Activated CD4-positive, alpha-beta T cell treated with anti-CD3 and anti-CD28 coated beads, Interleukin-2, amount 10 ng/mL, durations not matched to agents 24 days and 14 days (primary cell): Measurements from ENCODE around the gene TTC38. TPM values are rescaled to one million over a fixed set of nuclear protein-coding genes. Genes with fewer than 3 reads are reported as not detected.
A peak's percentile ranks its signal among the peaks of the same experiment; 100 is the strongest.

Experiments used
- DNase-seq: peaks from one replicate; pipeline ENCODE4 v3.0.0; 2022
- H3K27ac Mint-ChIP-seq: one replicate; pipeline ENCODE4 v1.8.0; 2022; ENCODE audit warnings: mild to moderate bottlenecking, mixed read lengths
- H3K27me3 Mint-ChIP-seq: one replicate; pipeline ENCODE4 v1.8.0; 2022; ENCODE audit warnings: mixed read lengths
- H3K36me3 Mint-ChIP-seq: one replicate; pipeline ENCODE4 v1.8.0; 2022; ENCODE audit warnings: low read depth, mild to moderate bottlenecking, mixed read lengths
- H3K4me1 Mint-ChIP-seq: one replicate; pipeline ENCODE4 v1.8.0; 2021; ENCODE audit warnings: mixed read lengths
- H3K4me3 Mint-ChIP-seq: one replicate; pipeline ENCODE4 v1.8.0; 2022; ENCODE audit warnings: mild to moderate bottlenecking, moderate library complexity, mixed read lengths
- H3K9me3 Mint-ChIP-seq: one replicate; pipeline ENCODE4 v1.8.0; 2021; ENCODE audit warnings: mixed read lengths
- intact Hi-C: fragments of 100-400 bp; cut with micrococcal nuclease; formaldehyde crosslinking; loops from one replicate; pipeline ENCODE4 v1.15.1; 2023
- total RNA-seq: library from RNA; stranded (reverse); gene quantifications from 2 replicates; pipeline ENCODE4 v1.2.3, GENCODE V29; 2022

Gene TTC38
- total RNA-seq: 19.2 and 20.3 TPM in 2 replicates

DNA sequence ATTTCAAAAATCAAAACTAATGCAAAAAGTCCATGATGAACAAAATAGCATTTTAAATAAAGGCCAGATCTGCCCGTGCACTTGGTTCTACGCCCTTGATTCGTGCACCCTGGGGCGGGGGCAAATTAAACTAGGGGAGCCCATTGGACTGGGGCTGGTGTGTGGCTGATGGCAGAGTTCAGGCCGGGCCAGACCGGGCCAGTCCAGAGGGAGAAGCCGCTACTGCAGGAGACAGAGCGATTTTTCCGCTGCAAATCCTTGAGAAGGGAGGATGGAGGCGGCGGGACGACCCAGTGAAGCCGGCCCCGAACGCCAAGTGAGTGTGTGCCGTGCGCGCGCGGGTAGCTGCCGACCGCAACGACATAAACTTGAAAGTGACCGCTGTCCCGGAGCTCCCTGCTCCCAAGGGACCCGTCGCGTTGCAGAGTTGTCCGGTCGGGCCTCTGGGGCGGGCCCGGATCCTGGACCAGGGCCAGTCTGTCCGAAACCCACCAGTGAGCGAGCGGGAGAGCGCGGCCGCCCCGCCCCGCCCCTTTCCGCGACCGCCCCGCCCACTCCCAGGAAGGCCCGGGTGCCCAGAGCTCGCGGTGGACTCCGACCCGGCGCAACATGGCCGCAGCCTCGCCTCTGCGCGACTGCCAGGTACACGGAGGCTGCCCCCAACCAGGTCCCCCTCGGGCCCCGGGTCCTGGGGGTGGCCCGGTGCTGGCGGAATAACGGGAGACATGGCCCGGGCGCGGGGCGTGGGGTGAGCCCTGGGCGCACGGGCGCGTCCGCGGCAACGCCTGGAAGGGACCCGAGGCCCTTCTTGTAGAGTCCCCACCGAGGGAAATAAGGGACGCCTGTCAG lies at the start of gene TTC38:
TTC38 (plus strand) TSS at position 578 of the 849 bp plus-strand sequence; CDS start at position 610, 32 bp downstream.
- intact Hi-C loops: loop anchor here (5.0 kb wide), 1 partner anchor 115 kb away; the partner anchor contains the start of gene PPARA
- peak; percentile 87 for DNase-seq
- Mint-ChIP-seq H3K4me1 (peaks cover 17% of the 10 kb centered on the region), H3K36me3 (peaks cover 19% of the 10 kb centered on the region), H3K9me3 (peaks cover 13% of the 10 kb centered on the region), H3K27me3 (peaks cover 33% of the 10 kb centered on the region), H3K4me3 (peak within 1 kb of the TSS; percentile 90), H3K27ac (peak within 1 kb of the TSS; percentile 69)

DNA sequence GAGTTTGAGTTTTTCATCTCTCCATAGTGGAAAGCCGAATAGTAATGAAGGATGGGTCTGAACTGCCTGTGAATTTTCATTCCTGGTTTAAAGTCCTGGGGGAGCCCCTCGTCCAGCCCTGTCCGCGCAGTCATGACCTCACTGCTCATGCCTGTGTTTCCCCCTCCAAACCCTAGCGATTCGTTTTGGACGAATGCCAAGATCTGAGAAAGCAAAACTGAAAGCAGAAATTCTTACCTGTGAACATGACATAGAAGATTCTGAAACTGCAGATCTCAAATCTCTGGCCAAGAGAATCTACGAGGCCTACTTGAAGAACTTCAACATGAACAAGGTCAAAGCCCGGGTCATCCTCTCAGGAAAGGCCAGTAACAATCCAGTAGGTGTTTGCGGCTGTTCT lies 48.2 kb upstream of the TTC38 start:
- H3K36me3 Mint-ChIP-seq: peaks cover 31% of the 10 kb centered on the region
- intact Hi-C loops: no loop called here
- peaks cover 14% of the 10 kb centered on the region for H3K4me1 Mint-ChIP-seq
- no peaks in the 10 kb centered on the region for H3K27me3 Mint-ChIP-seq
- no peaks in the 10 kb centered on the region for H3K9me3 Mint-ChIP-seq
- peak overlapping the region; percentile 55 for H3K27ac Mint-ChIP-seq
- no peak overlapping the region for H3K4me3 Mint-ChIP-seq
- peak; percentile 80 for DNase-seq

DNA sequence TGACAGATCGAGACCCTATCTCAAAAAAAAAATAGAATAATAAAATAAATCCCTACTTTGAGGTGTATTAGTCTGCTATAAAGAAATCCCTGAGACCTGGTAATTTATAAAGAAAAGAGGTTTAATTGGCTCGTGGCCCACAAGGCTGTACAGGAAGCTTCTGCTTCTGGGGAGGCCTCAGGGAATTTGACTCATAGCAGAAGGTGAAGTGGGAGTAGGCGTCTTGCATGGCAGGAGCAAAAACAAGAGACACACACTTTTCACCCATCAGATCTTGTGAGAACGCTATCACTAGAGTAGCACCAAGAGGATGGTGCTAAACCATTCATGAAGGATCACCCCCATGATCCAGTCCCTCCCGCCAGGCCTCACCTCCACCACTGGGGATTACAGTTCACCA lies 46.9 kb upstream of the TTC38 start:
- peaks cover 14% of the 10 kb centered on the region for H3K4me1 Mint-ChIP-seq
- H3K27ac Mint-ChIP-seq: peak overlapping the region; percentile 93
- no peaks in the 10 kb centered on the region for H3K27me3 Mint-ChIP-seq
- H3K36me3 Mint-ChIP-seq: peaks cover 35% of the 10 kb centered on the region
- peaks cover 4% of the 10 kb centered on the region for H3K9me3 Mint-ChIP-seq
- intact Hi-C loops: no loop called here
- DNase-seq: no peak
- no peak overlapping the region for H3K4me3 Mint-ChIP-seq

DNA sequence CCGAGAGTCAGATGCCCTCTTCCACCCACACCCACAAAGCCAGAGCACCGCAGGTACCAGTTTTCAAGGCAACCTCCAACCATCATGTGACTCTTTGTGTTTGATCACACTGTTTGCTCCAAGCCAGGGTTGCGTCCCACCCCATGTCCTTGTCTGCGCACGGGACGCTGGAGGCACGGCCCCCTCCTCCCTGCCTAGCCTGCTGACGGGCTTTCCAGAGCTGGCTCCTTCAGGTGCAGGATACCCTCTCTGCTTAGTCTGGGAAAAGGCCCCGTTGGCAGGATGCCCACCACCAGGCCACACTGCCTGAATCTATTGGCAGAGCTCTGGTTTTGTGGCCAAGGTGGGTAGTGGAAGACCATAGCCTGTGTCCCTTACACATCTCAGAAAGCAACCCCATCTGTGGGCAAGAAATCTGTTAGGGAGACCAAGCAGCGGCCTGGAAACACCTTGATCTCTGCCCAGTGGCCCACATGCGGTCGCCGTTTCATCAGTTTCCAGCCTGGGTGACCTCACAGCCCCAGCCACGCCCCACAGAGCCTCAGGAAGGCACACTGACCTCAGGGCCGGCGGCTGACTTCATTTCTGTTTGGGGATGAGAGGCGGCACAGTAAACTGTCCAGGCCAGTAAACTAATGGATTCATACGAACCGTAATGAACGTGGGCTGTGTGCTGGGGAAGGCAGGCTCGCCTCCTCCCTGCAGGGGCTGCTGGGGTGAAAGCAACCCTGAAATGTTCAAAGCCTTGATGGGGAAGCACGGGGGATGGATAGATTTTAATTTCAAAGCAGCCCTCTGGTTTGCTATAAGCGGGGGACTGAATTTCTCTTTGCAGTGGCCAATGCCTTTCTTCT lies 43.5 kb upstream of the TTC38 start:
- Mint-ChIP-seq H3K4me1 (peaks cover 13% of the 10 kb centered on the region), H3K4me3 (no peak overlapping the region), H3K36me3 (peaks cover 28% of the 10 kb centered on the region), H3K27ac (no peak overlapping the region), H3K9me3 (peaks cover 4% of the 10 kb centered on the region), H3K27me3 (no peaks in the 10 kb centered on the region)
- intact Hi-C loops: no loop called here
- DNase-seq: no peak

DNA sequence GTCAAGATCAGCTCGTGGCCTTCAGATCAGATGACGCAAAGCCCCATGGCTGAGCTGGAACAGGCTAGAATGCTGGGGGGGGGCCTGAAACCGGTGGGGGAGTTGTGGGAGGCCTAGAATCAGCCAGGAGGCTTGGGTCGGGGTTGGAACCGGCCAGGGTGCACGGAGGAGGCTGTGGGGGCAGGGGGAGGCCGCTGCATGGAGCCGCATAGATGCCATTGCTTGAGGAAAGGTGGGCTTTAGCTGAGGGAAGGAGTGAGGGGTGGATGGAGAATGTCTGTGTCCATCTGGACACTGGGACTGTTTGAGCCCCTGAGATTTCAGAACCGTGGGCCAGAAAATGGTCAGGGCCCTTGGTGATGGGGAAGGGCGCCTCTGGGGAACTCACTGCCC lies 42.9 kb upstream of the TTC38 start:
- Mint-ChIP-seq H3K36me3 (peaks cover 24% of the 10 kb centered on the region), H3K27me3 (no peaks in the 10 kb centered on the region), H3K27ac (no peak overlapping the region), H3K9me3 (peaks cover 4% of the 10 kb centered on the region), H3K4me1 (peaks cover 6% of the 10 kb centered on the region), H3K4me3 (no peak overlapping the region)
- intact Hi-C loops: no loop called here
- no peak for DNase-seq

DNA sequence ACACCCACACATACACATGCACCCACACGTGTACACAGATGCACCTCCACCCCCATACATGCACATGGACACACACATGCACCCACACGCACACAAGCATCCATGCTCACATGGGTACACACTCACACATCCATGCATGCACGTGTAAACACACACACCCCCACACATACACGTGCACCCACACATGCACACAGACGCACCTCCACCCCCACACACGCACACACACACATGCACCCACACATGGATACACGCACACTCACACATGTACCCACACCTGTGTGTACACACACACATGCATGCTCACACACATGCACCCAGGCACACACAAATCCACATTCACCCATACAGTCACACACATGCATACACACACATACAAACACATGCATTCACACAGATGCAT lies 42.2 kb upstream of the TTC38 start:
- no peak overlapping the region for H3K4me3 Mint-ChIP-seq
- H3K36me3 Mint-ChIP-seq: peaks cover 24% of the 10 kb centered on the region
- H3K9me3 Mint-ChIP-seq: peaks cover 4% of the 10 kb centered on the region
- no peak for DNase-seq
- no peaks in the 10 kb centered on the region for H3K27me3 Mint-ChIP-seq
- intact Hi-C loops: no loop called here
- H3K27ac Mint-ChIP-seq: no peak overlapping the region
- peaks cover 6% of the 10 kb centered on the region for H3K4me1 Mint-ChIP-seq

DNA sequence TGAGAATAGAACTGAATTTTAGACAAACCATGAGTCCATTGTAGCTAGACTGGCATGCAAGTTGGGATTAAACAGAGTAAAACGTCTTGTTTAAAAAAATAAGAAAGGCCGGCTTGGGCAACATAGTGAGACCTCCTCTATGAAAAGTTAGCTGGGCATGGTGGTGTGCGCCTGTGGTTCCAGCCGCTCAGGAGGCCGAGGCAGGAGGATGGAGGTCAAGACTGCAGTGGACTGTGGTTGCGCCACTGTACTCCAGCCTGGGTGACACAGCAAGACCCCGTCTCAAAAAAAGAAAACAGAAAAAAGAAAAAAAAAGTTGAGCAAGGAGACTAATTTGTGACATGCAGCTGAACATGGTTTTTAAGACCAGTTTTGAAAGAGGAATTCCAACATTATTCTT lies 41.2 kb upstream of the TTC38 start:
- no peaks in the 10 kb centered on the region for H3K27me3 Mint-ChIP-seq
- no peaks in the 10 kb centered on the region for H3K4me1 Mint-ChIP-seq
- intact Hi-C loops: no loop called here
- H3K36me3 Mint-ChIP-seq: peaks cover 16% of the 10 kb centered on the region
- no peak overlapping the region for H3K4me3 Mint-ChIP-seq
- peaks cover 4% of the 10 kb centered on the region for H3K9me3 Mint-ChIP-seq
- H3K27ac Mint-ChIP-seq: no peak overlapping the region
- no peak for DNase-seq

DNA sequence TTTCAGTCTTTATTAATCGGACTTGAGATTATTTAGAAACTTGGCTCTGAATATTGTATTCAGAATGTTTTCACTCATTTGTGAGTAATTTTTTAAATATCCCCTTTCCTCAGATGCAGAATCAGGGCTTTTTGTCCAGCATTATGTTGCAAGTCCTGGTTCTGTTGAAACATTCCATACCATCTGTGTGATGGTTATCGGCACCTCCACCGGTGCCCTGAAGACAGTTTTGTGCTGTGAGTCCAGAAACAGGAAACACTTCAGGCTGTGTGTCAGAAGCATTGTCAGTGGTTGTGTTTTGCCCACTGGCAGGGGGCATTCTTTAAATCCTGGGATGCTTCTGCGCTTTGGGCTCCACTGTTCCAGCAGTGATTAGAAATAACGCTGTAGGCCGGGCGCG lies 38.1 kb upstream of the TTC38 start:
- DNase-seq: no peak
- Mint-ChIP-seq H3K4me1 (no peaks in the 10 kb centered on the region), H3K36me3 (peaks cover 10% of the 10 kb centered on the region), H3K9me3 (peaks cover 4% of the 10 kb centered on the region), H3K27me3 (no peaks in the 10 kb centered on the region), H3K27ac (no peak overlapping the region), H3K4me3 (no peak overlapping the region)
- intact Hi-C loops: no loop called here

DNA sequence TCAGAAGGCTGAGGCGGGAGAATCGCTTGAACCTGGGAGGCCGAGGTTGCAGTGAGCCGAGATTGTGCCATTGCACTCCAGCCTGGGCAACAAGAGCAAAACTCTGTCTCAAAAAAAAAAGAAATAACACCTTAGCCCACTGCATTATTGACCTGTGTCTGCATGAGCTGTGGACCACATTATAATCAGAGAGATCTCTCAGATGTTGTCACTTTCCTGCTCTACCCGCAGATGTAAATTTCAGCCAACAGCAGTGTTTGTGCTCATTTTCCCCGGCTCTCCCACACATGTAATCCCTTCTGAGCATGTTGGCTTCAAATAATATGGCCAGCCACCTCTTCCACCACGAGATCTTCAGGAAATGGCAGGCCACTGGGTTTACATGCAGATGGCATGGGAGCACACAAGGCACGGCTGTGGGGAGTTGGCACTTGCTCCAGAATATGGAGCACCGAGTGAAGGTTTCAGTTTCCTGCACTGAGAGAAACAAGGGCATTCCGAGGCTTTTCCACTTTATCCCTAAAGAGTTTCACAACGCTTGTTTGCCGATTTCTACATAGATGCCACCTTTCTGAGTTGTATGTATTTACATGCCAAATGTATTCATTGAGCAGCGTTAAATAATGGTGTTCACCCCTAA lies 37.4 kb upstream of the TTC38 start:
- no peaks in the 10 kb centered on the region for H3K27me3 Mint-ChIP-seq
- intact Hi-C loops: no loop called here
- no peak overlapping the region for H3K27ac Mint-ChIP-seq
- peaks cover 4% of the 10 kb centered on the region for H3K9me3 Mint-ChIP-seq
- no peak for DNase-seq
- no peaks in the 10 kb centered on the region for H3K4me1 Mint-ChIP-seq
- H3K4me3 Mint-ChIP-seq: no peak overlapping the region
- H3K36me3 Mint-ChIP-seq: peaks cover 8% of the 10 kb centered on the region

DNA sequence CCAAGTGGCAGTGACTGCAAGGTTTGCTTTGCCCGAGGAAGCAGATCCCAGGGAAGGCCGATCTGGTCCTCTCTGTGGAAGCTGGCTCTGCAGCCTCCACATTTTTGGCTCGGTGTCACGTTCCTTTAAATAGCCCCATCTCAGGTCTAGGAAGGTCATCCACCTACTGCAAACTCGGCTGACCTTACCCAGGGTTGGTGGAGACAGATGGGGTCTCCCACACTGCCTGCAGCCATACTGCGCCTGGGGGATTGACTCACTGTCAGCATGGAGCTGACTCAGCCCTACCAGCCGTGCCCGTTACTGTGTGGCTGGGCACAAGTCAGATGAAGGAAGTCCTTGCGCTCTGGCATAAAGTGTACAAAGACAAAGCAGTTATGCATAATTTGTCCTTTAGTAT lies 34.6 kb upstream of the TTC38 start:
- intact Hi-C loops: no loop called here
- peaks cover 8% of the 10 kb centered on the region for H3K36me3 Mint-ChIP-seq
- no peaks in the 10 kb centered on the region for H3K9me3 Mint-ChIP-seq

DNA sequence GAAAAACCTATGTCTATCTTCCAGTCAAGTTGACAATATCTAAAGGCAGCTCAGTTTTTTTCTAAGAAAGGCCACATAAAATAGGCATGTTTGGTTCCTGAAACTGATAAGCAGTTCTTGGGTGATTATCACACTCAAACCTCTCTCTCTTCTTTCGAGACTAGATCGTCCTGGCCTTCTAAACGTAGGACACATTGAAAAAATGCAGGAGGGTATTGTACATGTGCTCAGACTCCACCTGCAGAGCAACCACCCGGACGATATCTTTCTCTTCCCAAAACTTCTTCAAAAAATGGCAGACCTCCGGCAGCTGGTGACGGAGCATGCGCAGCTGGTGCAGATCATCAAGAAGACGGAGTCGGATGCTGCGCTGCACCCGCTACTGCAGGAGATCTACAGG lies 32.8 kb upstream of the TTC38 start:
- peaks cover 6% of the 10 kb centered on the region for H3K4me1 Mint-ChIP-seq
- no peaks in the 10 kb centered on the region for H3K27me3 Mint-ChIP-seq
- intact Hi-C loops: no loop called here
- DNase-seq: no peak
- H3K36me3 Mint-ChIP-seq: peaks cover 11% of the 10 kb centered on the region
- H3K4me3 Mint-ChIP-seq: no peak overlapping the region
- no peaks in the 10 kb centered on the region for H3K9me3 Mint-ChIP-seq
- H3K27ac Mint-ChIP-seq: no peak overlapping the region

More for the DNA sequence above, 34.6 kb upstream of the TTC38 start:
- DNase-seq: no peak
- no peak overlapping the region for H3K27ac Mint-ChIP-seq
- H3K4me1 Mint-ChIP-seq: no peaks in the 10 kb centered on the region
- H3K27me3 Mint-ChIP-seq: no peaks in the 10 kb centered on the region
- H3K4me3 Mint-ChIP-seq: no peak overlapping the region

DNA sequence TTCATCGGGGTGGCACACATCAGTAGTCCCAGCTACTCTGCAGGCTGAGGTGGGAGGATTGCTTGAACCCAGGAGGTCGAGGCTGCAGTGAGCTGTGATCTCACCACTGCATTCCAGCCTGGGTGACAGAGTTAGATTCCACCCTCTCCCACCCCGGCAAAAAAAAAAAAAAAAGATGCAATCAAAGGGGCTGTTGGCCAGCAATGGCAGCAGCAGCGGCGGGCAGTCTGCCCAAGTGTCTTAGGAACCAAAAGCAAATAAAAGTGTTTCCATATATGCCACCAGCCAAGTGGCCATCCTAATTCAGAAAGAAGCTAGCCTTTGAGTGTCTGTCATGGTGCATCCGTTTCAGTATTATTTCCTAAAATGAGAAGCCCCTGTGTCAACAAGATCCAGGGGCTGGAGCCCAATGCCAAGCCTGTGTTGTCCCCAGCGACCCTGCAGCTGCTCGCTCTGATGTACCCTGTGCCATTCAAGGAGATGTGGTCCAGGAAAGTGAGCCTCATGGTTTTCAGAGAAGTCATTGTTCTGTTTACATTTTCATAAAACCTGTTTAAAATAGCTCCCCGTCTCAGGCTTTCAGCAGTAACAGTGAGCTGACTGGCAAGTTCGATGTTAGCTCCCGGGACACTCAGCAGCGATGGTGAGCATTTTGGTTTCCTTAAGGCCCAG lies 30.2 kb upstream of the TTC38 start:
- Mint-ChIP-seq H3K36me3 (peaks cover 15% of the 10 kb centered on the region), H3K9me3 (no peaks in the 10 kb centered on the region), H3K27me3 (no peaks in the 10 kb centered on the region), H3K27ac (no peak overlapping the region), H3K4me3 (no peak overlapping the region), H3K4me1 (peaks cover 14% of the 10 kb centered on the region)
- intact Hi-C loops: no loop called here
- no peak for DNase-seq

DNA sequence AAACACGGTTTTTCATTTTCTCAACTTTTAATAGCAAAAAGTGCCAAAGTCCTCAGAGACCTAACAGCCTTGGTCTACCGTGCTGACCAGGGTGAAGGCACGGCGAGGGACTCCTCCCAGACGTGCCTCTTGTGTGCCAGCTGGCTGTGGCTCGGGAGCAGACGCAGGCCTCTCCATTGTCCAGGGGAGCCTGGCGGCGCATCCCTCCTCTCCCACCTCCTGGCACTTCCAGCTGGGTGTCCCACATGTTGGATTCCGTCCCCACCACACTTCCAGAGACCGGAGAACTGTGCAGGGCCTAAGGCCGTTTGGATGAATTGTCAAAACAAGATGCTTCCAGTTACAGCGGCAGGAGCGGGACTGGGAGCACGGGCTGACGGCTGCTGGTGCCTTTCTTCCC lies 29.3 kb upstream of the TTC38 start:
- H3K27ac Mint-ChIP-seq: no peak overlapping the region
- no peaks in the 10 kb centered on the region for H3K9me3 Mint-ChIP-seq
- H3K36me3 Mint-ChIP-seq: peaks cover 17% of the 10 kb centered on the region
- H3K4me3 Mint-ChIP-seq: no peak overlapping the region
- intact Hi-C loops: no loop called here
- H3K27me3 Mint-ChIP-seq: no peaks in the 10 kb centered on the region
- DNase-seq: no peak
- peaks cover 14% of the 10 kb centered on the region for H3K4me1 Mint-ChIP-seq
